ENCODE results near the gene SCGN.

DNA sequence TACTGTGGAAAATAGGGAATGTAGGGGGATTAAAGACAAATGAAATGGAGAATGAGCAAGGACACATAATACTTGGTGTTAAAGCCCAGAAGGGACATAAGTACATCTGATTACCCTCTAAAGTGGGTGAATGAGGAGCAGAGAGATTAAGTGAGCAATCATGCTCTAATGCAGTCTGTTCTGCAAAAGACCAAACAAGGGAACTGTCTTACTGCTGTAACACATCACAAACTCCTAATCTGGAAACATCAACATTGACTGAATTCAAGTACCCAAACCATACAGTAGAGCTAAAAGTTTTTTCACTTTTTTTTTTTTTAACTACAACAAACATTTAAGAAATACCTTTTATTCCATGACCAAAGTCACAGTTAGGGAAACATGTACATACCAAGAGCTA is 83.2 kb downstream of the SCGN start:
- TF ChIP-seq, protein P1, sequence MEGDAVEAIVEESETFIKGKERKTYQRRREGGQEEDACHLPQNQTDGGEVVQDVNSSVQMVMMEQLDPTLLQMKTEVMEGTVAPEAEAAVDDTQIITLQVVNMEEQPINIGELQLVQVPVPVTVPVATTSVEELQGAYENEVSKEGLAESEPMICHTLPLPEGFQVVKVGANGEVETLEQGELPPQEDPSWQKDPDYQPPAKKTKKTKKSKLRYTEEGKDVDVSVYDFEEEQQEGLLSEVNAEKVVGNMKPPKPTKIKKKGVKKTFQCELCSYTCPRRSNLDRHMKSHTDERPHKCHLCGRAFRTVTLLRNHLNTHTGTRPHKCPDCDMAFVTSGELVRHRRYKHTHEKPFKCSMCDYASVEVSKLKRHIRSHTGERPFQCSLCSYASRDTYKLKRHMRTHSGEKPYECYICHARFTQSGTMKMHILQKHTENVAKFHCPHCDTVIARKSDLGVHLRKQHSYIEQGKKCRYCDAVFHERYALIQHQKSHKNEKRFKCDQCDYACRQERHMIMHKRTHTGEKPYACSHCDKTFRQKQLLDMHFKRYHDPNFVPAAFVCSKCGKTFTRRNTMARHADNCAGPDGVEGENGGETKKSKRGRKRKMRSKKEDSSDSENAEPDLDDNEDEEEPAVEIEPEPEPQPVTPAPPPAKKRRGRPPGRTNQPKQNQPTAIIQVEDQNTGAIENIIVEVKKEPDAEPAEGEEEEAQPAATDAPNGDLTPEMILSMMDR (IDR thresholded peaks at IDR 0.05; ENCODE audit: low read depth, low read length), result no peak
- TF ChIP-seq EZH2phosphoT487 (IDR thresholded peaks at IDR 0.05; ENCODE audit: low read depth), result no peak

Measured in OCI-LY3 (cell line).